SK-N-SH treated with all-trans-retinoic acid at 6 μM for 48 hours (cell line): ENCODE results near the gene ST8SIA2.

ENCODE experiments used
- ATAC-seq: fragments of 200-7000 bp; cut with Tn5 transposase; 3 replicates; pipeline ENCODE4 v1.9.1; 2020; ENCODE audit warnings: mild to moderate bottlenecking, moderate library complexity
- BACH2 ChIP-seq: fragments of 250-450 bp; sonication (Bioruptor Pico); IDR thresholded peaks from 2 replicates; pipeline ENCODE4 v1.9.0; 2021; ENCODE audit warnings: mild to moderate bottlenecking, borderline replicate concordance
- CSDC2 ChIP-seq: fragments of 250-450 bp; sonication (Bioruptor Pico); IDR thresholded peaks from 2 replicates; pipeline ENCODE4 v1.5.0; 2020; ENCODE audit warnings: mild to moderate bottlenecking, moderate library complexity
- ESRRG ChIP-seq: fragments of 250-450 bp; sonication (Bioruptor Pico); IDR thresholded peaks from 2 replicates; pipeline ENCODE4 v1.6.1; 2021; ENCODE audit warnings: mild to moderate bottlenecking
- OSR1 ChIP-seq: fragments of 250-450 bp; sonication (Bioruptor Pico); IDR thresholded peaks from 2 replicates; pipeline ENCODE4 v1.8.0; 2022; ENCODE audit warnings: moderate library complexity, mild to moderate bottlenecking, inconsistent platforms
- PATZ1 ChIP-seq: fragments of 250-450 bp; sonication (Bioruptor Pico); IDR thresholded peaks from 2 replicates; pipeline ENCODE4 v1.8.0; 2020; ENCODE audit warnings: mild to moderate bottlenecking, moderate library complexity, borderline replicate concordance
- PPARA ChIP-seq: fragments of 250-450 bp; sonication (Bioruptor Pico); IDR thresholded peaks from 2 replicates; pipeline ENCODE4 v1.5.0; 2020; ENCODE audit warnings: mild to moderate bottlenecking, borderline replicate concordance
- RARB ChIP-seq: fragments of 250-450 bp; sonication (Bioruptor Pico); IDR thresholded peaks from 2 replicates; pipeline ENCODE4 v1.8.0; 2021; ENCODE audit warnings: mild to moderate bottlenecking, moderate library complexity
- SNAI2 ChIP-seq: fragments of 250-450 bp; sonication (Bioruptor Pico); IDR thresholded peaks from 2 replicates; pipeline ENCODE4 v1.5.0; 2020; ENCODE audit warnings: mild to moderate bottlenecking, moderate library complexity
- TCF4 ChIP-seq: fragments of 250-450 bp; sonication (Bioruptor Pico); IDR thresholded peaks from 2 replicates; pipeline ENCODE4 v1.8.0; 2021; ENCODE audit warnings: mild to moderate bottlenecking, moderate library complexity, borderline replicate concordance
- TSHZ2 ChIP-seq: fragments of 250-450 bp; sonication (Bioruptor Pico); IDR thresholded peaks from 2 replicates; pipeline ENCODE4 v1.5.0; 2020; ENCODE audit warnings: mild to moderate bottlenecking, moderate library complexity
- ZNF8 ChIP-seq: fragments of 450-650 bp; formaldehyde crosslinking; IDR thresholded peaks from 2 replicates; pipeline ENCODE4 v1.5.0; 2020; ENCODE audit warnings: mild to moderate bottlenecking, moderate library complexity
- TF ChIP-seq, protein P1 (sequence below): fragments of 250-450 bp; sonication (Bioruptor Pico); IDR thresholded peaks from 2 replicates; pipeline ENCODE4 v1.5.1; 2021; ENCODE audit warnings: mild to moderate bottlenecking, moderate library complexity
- TF ChIP-seq, protein P2 (sequence below): fragments of 250-450 bp; sonication (Bioruptor Pico); IDR thresholded peaks from 2 replicates; pipeline ENCODE4 v1.5.1; 2020; ENCODE audit warnings: low read depth, mild to moderate bottlenecking, moderate library complexity

ST8SIA2 gene

GRCh38 chr15:92377083-92377789 lies 16.4 kb upstream of the ST8SIA2 start:
- TF ChIP-seq OSR1 (CRISPR knock-in tag): no peak
- no peak for TF ChIP-seq PATZ1
- ATAC-seq: no peak

GRCh38 chr15:92383519-92384324 lies 10.0 kb upstream of the ST8SIA2 start:
- ATAC-seq: no peak
- TF ChIP-seq RARB (CRISPR knock-in tag) (no peak), ZNF8 (CRISPR knock-in tag) (no peak), TSHZ2 (CRISPR knock-in tag) (no peak), ESRRG (CRISPR knock-in tag) (no peak)
- TF ChIP-seq, protein P1, sequence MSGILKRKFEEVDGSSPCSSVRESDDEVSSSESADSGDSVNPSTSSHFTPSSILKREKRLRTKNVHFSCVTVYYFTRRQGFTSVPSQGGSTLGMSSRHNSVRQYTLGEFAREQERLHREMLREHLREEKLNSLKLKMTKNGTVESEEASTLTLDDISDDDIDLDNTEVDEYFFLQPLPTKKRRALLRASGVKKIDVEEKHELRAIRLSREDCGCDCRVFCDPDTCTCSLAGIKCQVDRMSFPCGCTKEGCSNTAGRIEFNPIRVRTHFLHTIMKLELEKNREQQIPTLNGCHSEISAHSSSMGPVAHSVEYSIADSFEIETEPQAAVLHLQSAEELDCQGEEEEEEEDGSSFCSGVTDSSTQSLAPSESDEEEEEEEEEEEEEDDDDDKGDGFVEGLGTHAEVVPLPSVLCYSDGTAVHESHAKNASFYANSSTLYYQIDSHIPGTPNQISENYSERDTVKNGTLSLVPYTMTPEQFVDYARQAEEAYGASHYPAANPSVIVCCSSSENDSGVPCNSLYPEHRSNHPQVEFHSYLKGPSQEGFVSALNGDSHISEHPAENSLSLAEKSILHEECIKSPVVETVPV (CRISPR knock-in tag): no peak

GRCh38 chr15:92384381-92384780 lies 9.3 kb upstream of the ST8SIA2 start:
- no peak for ATAC-seq
- no peak for TF ChIP-seq SNAI2 (CRISPR knock-in tag)
- no peak for TF ChIP-seq PPARA (CRISPR knock-in tag)
- TF ChIP-seq RARB (CRISPR knock-in tag): no peak
- no peak for TF ChIP-seq BACH2 (CRISPR knock-in tag)
- TF ChIP-seq TCF4 (CRISPR knock-in tag): no peak
- TF ChIP-seq ZNF8 (CRISPR knock-in tag): no peak
- TF ChIP-seq, all 23 proteins: peak for 0

GRCh38 chr15:92385096-92385495 lies 8.6 kb upstream of the ST8SIA2 start:
- no peak for ATAC-seq

More at GRCh38 chr15:92385096-92385495, 8.6 kb upstream of the ST8SIA2 start:
- TF ChIP-seq PATZ1 (no peak), ESRRG (CRISPR knock-in tag) (no peak), BACH2 (CRISPR knock-in tag) (no peak), CSDC2 (no peak), TSHZ2 (CRISPR knock-in tag) (no peak)
- TF ChIP-seq, protein P2, sequence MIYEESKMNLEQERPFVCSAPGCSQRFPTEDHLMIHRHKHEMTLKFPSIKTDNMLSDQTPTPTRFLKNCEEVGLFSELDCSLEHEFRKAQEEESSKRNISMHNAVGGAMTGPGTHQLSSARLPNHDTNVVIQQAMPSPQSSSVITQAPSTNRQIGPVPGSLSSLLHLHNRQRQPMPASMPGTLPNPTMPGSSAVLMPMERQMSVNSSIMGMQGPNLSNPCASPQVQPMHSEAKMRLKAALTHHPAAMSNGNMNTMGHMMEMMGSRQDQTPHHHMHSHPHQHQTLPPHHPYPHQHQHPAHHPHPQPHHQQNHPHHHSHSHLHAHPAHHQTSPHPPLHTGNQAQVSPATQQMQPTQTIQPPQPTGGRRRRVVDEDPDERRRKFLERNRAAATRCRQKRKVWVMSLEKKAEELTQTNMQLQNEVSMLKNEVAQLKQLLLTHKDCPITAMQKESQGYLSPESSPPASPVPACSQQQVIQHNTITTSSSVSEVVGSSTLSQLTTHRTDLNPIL (CRISPR knock-in tag): no peak
